GM04504 (cell line): Measurements from ENCODE around the gene OR7E24.
"Not testable (repeated sequence)": the region's sequence is repeated elsewhere in the genome, so short reads cannot be mapped to it uniquely, and the experiment has no call there.

ENCODE experiments used
- DNase-seq: peaks from one replicate; pipeline ENCODE4 v3.0.0-alpha.2; 2012; ENCODE audit warnings: low read depth

Gene OR7E24

DNA sequence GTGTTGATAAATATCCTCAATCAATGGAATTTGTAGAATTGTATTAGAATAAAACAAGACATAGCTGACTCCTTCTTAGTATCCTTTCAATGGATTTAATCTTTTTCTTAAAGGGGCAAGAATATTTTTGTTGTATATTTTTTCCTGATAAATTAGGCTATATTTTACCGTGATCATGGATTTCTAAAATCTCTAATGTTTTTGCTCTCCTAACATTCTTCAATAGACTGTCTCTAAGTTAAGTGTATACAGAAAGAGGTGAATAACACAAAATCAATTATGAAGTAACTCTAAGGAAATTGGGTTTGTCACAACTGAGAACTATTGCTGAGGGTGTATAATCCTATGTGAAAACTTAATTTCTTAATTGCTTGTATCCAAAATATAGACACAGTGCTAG lies at the start of gene OR7E24:
Gene OR7E24 (plus strand): TSS at position 301 of the 400 bp plus-strand sequence. CDS start 114 bp downstream, outside the sequence.
- no peak for DNase-seq

DNA sequence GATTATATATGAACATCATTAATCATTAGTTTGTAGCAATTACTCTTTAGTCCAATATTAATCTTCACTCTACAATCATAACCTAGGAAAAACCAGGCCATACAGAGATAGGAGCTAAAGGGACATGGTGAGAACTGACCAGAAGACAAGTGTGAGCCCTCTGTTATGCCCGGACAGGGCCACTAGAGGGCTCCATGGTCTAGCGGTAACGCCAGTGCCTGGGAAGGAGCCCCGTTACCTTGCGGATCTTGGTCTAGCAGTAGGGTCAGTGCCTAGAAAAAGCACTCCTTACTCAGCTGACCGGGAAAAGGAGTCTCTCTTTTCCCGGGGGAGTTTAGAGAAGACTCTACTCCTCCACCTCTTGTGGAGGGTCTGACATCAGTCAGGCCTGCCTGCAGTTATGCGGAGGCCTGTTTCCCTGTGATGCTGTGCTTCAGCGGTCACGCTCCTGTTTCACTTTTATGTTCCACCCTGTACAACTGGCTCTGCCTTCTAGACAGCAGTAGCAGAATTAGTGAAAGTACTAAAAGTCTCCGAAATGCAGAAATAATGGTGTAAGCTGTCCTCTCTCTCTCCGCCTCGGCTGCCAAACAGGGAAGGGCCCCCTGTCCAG lies 45.1 kb upstream of the OR7E24 start:
- peak; percentile 30 for DNase-seq

DNA sequence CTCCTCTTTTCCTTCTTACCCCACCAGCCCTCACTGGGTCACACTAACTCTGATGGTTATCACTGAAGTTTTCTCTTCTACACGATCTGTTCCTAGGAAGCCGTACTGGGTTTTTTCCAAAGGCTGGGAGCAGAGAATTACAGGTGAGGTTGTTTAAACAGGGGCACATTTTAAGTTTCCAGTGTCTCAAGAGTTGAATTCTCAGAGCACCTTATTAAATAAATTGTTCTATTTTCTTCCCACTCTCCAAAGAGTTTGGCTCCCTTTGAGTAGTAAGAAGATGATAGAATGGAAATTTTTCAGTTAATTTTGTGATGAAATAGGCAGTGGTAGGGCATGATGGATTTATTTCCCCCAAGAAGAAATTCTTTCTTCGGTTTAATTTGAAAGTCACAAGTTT lies 31.2 kb upstream of the OR7E24 start, which contains the start of gene OR7D4:
Gene OR7D4 (minus strand): TSS at position 101 of the 400 bp plus-strand sequence. CDS start 4,752 bp downstream, outside the sequence.
- DNase-seq: no peak

DNA sequence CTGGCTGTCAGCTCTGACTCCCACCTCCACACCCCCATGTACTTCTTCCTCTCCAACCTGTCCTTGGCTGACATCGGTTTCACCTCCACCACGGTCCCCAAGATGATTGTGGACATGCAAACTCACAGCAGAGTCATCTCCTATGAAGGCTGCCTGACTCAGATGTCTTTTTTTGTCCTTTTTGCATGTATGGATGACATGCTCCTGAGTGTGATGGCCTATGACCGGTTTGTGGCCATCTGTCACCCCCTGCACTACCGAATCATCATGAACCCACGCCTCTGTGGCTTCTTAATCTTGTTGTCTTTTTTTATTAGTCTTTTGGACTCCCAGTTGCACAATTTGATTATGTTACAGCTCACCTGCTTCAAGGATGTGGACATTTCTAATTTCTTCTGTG lies 506 bp downstream of the OR7E24 start:
- DNase-seq: no peak

DNA sequence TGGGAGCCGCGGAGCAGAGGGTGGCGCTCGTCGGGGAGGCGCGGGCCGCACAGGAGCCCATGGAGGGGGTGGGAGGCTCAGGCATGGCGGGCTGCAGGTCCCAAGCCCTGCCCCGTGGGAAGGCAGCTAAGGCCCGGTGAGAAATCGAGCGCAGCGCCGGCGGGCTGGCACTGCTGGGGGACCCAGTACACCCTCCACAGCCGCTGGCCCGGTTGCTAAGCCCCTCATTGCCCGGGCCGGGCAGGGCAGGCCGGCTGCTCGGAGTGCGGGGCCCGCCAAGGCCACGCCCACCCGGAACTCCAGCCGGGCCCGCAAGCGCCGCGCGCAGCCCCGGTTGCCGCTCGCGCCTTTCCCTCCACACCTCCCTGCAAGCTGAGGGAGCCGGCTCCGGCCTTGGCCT lies 32.8 kb downstream of the OR7E24 start:
- DNase-seq: not testable (repeated sequence)

DNA sequence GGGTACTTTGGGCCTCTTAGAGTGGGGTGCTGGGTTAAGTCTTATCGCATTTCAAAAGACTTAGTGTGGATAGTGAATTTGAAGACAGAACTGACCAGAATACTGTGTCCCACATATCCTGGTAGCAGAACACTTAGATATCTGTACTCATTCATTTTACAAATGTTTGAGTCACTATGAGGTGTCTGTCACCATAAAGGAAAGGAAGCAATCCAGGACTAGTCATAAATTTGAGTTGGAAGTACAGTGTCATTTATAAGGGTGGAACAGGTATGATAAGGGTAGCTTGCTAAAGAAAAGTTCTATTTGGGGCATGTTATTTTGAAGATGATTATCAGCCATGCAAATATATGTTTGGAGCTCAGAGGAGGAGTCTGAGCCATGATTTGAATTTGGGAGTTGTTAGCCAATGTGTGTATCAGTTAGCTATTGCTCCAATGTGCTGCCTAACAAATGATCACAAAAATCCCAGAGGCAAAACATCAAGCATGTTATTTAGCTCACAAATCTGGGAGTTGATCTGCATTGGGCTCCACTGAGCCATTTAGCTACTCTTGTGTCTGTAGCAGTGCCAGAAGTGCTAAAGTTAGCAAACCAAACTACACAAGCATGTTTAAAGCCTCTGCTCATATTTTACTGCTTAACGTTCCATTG lies 38.6 kb downstream of the OR7E24 start:
- DNase-seq: no peak

DNA sequence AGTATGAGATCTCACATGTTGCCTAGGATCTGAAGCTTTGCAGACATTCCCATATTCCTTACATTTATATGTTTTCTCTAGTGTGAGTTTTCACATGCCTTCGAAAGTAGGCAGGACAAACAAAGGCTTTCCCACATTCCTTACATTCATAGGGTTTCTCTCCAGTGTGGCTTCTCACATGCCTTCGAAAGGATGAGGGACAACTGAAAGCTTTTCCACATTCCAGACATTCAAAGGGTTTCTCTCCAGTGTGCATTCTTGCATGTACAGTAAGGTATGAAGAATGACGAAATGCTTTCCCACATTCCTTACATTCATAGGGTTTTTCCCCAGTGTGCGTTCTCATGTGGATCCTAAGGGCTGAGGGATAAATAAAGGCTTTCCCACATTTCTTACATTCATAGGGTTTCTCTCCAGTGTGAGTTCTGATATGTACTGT lies 44.7 kb downstream of the OR7E24 start:
- no peak for DNase-seq

DNA sequence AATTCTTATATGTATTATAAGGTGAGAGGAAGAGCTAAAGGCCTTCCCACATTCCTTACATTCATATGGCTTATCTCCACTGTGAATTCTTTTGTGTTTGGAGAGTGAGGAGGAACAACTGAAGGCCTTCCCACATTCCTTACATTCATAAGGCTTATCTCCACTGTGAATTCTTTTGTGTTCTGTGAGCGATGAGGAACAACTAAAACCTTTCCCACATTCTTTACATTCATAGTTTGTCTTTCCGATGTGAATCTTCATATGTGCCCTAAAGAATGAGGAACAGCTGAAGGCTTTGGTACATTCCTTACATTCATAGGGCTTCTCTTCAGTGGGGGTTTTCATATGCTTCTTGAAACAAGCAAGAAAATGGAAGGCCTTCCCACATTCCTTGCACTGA lies 45.6 kb downstream of the OR7E24 start:
- no peak for DNase-seq
